Measurements from ENCODE around the gene NGF.

GRCh38 chr1:115330480-115331013 lies 7.5 kb downstream of the NGF start:
- TF ChIP-seq CTCF (IDR thresholded peaks at IDR 0.05; ENCODE audit: borderline replicate concordance, extremely low read depth, low read length, poor library complexity, severe bottlenecking) (no peak), EZH2 (IDR thresholded peaks at IDR 0.05; ENCODE audit: borderline replicate concordance, low read depth, low read length, severe bottlenecking) (no peak)

All from DND-41 (cell line).